GM19395 (cell line): ENCODE data around the gene RASD1.

Source experiments
- ATAC-seq: cut with Tn5 transposase; IDR thresholded peaks from one replicate; pipeline ENCODE4 v1.9.1; 2021; ENCODE audit warnings: mild to moderate bottlenecking, moderate library complexity; ENCODE audit not compliant: unreplicated experiment

The RASD1 gene, protein sequence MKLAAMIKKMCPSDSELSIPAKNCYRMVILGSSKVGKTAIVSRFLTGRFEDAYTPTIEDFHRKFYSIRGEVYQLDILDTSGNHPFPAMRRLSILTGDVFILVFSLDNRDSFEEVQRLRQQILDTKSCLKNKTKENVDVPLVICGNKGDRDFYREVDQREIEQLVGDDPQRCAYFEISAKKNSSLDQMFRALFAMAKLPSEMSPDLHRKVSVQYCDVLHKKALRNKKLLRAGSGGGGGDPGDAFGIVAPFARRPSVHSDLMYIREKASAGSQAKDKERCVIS

DNA sequence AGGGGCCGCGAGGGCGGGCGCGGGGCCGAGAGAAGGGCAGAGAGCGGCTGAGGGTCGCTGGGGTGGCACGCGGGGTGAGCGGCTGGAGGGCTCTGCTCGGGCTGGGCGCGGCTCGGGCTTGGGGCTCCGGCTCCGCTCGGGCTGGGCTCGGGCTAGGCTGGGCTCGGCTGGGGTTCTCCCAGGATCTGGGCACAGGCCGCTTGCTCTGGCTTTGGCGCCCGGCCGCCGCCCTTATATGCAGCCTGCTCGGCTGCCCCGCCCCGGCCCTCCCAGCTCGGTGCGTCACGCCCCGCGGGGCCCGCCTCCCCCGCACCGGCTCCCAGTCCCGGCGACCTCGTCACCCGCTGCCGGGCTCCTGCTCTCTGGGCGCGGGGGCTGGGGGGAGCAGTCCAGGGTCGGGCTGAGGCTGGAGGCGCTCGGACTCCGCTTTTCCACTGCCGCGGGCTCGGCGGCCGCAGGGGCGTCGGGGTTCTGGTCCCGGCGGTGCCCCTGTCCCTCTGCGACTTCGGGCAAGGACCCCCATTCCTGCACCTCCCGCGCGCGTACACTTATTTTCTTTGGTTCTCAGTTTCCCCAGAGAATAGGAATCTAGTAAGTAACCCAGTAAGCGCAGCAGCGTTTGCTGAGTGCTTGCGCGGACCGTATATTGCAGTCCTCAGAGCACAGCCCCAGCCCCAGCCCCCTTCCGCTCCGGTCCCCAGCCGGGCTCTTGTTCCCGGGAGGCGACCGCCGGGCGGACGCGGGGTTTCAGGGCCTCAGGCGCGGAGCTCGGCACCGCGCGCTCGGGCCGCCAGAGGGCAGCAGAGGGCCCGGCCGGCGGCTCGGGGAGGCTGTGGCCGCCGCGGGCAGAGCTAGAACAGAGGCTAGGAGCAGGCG, at the start of gene RASD1:
RASD1 (minus strand) TSS at position 207 of the 876 bp plus-strand sequence. CDS start 214 bp downstream, outside the sequence.
- peak; percentile 64 for ATAC-seq

GRCh38 chr17:17545984-17546383, 49.8 kb upstream of the RASD1 start:
- no peak for ATAC-seq

DNA sequence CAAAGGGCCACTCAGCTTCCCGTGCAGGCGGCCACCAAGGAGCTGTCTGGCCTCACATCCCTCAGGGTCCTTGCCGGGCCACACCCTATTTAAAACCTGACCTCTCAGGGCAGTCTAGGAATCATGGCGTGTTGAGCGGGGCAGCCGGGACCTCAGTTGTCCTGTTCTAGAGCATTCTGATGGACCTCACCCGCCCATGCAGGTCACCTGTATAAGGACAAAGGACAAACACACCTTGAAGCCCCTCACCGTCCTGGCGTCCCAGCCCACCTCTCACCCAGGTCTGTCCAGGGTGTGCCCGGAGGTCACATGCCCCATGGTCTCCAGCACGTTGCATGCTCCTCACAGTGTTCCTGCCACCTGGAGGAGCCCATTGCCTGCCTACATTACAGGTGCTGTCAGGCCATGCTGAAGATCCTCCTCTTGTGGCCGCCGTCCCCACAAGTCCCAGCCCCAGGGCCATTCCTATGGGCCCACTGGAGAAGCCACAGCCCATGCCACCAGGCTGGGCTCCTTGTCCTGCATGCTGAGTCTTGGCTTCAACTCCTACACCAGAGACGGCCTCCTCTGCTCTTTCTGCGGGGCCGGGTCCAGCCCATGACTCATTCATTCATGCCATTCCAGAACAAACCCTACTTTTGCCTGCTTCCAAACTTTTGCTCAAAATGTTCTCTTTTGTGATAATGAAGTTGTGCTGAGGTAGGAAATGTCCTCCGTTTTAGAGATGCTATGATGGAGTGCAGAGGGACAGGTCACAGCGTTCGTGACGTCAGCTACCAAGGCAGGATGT, 49.0 kb upstream of the RASD1 start:
- ATAC-seq = no peak

DNA sequence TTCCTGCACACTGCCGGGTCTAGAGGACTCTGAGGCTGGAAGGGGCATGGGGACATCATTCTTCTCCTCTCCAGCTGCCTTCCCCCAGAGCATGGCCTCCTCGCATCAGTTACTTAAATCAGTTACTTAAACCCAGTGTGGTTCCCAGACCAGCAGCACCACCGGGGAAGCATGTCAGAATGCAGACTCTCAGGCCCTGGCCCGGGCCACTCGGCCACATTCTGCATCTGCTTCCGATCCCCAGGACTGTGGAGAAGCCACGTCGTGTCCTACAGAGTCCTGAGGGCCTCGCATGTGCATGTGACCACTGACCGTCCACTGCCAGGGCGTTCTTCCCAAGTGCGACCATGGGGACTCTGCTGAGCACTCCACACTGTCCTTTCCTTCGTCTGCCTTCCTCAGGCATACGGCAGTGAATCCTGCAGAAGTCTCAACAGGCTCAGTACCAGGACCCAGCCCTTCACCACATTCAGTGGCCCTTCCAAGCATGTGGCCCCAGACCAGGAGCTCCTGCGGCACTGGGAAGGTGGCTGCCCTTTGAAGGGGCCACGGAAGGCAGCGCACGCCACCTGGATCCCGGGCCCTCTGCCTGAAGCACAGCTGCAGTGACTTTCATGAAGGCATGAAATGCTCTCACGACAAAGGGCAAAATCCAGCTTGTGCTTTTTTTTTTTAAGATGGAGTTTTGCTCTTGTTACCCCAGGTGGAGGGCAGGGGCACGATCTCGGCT, 46.9 kb upstream of the RASD1 start:
- ATAC-seq = no peak

DNA sequence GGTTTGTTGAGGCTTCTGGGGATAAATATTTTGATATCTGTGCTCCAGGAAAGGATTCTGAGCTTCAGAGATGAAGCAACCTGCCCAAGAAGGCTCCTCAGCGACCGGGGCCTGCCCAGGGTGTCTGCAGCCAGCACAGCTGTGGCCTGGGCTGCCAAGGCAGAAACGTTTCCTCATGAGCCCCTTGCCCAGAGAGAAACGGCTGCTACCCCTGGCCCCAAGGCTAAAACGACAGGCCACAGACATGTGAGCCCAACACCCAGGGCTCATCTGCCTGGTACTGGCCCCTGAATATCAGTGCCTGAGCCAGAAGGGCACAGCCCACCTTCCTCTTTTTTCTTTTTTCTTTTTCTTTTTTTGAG, 45.4 kb upstream of the RASD1 start:
- no peak for ATAC-seq

GRCh38 chr17:17540935-17541639, 44.9 kb upstream of the RASD1 start:
- no peak for ATAC-seq

DNA sequence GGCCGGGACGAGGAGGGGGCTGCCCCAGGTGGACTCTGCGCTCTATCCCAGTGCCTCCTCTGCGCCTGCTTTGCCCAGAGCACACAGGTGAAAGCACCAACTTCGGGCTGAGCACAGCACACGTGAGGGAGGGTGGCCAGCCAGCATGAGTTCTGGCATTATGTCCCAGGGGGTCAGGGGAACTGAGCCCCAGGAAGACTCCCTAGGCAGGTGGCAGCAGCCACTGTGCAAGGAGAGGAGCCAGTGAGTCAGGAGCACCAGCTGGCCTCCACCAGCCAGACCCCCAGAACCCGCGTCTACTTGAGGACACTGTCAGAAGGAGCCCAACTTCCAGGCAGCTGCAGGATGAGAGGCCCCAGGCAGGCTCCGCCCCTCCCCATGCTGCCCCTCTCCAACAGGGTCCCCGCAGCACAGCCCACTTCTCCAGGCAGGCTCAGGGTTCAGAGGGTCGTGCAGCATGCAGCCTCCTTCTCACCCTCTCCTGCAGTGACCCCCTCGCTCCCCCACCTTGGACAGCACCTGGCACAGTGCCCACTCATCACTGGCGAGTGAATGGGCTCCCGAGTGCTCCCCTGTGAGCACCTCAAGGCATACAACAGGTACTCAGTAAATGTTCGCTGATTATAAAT, 44.2 kb upstream of the RASD1 start:
- no peak for ATAC-seq

GRCh38 chr17:17539591-17539990, 43.4 kb upstream of the RASD1 start:
- ATAC-seq = no peak

- ATAC-seq = no peak
Observed at GRCh38 chr17:17538417-17539391, 42.5 kb upstream of the RASD1 start.

GRCh38 chr17:17537311-17538099, 41.3 kb upstream of the RASD1 start:
- ATAC-seq = no peak

DNA sequence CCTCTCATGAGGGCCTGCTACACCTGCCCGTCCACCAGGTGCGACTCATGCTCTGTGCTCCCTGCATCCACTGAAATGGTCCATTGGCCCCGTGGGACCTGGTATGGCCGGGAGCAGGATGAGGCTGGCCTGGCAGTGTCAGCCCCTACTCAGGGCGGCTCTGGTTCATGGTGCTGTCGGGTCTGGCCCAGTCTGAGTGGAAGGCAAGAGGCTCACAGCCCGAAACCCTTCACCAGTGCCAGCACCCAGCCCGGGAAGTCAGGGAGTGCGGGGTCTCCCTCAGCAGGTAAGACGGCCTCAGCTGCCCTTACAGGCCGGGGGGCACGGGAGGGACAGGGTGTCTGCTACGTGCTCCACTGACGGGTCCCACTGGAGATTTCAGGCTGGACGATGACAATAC, 40.5 kb upstream of the RASD1 start:
- no peak for ATAC-seq

DNA sequence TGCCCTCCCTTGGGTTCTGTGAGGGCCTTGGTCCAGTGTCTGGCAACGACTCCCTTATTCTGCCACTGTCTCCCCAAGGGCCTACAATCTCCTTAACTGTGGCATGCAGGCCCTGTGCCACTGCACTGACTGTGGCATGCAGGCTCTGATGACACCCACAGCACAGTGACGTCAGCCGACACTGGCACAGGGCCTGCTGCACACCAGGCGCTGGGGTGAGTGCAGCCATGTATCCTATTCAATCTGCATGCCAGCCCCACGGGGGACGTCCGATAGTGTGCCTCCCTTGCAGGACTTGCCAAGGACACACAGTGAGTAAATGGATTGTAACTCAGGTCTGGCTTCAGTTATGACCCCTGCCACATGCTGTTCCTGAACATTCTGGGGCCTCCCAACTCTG, 39.8 kb upstream of the RASD1 start:
- ATAC-seq = no peak

GRCh38 chr17:17533901-17534441, 37.8 kb upstream of the RASD1 start:
- no peak for ATAC-seq

DNA sequence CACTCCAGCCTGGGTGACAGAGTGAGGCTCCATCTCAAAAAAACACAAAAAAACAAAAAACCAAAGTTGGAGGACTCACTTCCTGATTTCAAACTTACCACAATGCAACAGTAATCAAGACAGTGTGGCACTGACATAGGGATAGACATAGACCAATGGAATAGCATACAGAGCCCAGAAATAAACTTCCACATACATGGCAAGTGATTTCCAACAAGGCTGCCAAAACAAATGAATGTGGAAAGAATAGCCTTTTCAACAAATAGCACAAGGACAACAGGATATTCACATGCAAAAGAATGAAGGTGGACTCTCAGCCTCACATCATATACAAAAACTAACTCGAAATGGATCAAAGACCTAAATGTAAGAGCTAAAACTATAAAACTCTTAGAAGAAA, 36.8 kb upstream of the RASD1 start:
- no peak for ATAC-seq

DNA sequence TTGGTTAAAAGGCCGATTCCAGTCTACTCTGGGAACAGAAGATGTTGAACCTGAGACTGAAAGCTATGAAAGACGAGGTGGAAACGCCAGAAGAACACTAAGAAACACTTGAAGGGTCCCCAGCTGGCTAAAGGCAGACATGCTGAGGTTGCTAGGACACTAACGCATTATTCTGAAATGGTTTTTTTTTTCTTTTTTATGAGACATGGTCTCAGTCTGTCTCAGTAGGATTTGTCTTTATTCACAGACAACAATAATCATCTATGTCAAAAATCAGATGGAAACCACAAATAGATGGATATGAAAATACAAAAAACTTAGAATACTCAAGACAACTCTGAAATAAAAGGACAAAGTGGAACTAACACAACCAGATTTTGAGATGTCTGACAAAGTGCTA, 35.0 kb upstream of the RASD1 start:
- no peak for ATAC-seq

DNA sequence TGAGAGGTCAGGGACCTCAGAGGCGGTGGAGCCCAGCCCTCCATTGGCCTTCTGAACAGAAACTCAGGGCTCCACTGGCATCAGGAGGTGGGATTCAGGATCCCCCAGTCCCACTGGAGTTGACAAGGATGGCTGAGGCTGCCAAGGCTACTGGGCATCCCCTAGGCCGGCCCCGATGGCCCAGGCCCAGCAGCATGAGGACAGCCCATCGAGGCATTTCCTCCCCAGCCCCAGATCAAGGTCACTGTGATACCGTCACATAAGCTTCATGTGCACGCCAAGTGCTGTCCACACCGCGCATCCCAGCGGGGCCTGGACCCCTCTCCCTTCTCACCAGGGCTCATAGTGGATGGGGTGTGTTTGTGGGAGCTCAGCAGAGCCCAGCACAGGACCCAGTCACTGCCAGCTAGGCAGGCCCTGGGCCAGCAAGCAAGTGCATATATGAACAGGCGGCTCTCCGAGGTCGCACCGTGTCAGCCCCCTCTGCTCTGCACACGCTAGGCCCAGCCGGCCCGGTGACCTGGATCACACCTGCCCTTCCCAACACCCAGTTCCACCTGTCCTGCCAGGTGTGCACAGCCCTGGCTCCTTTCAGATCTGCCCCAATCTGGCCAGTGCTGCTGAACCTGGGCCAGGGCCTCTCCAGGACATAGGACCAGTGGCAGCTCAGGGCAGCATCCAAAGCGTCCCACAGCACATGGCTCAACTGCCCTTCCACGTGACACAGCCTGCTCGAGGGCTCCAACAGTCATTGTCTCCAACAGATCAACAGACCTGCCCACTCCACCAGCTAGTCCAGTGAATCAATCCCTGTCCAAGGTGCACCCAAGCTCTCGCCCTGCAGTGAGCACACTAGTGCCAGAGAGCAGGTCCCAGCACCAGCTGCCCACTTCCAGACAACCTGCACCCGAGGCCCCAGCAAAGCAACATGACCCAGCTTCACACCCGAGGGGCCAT, 32.8 kb upstream of the RASD1 start:
- ATAC-seq = no peak
